Activated naive CD4-positive, alpha-beta T cell treated with anti-CD3 and anti-CD28 coated beads, Interleukin-2, amount 10 ng/mL, durations not matched to agents 7 days and 5 days (primary cell): ENCODE results near the gene UPK3B.
A peak's percentile ranks its signal among the peaks of the same experiment; 100 is the strongest.
"Not testable (repeated sequence)": the region's sequence is repeated elsewhere in the genome, so short reads cannot be mapped to it uniquely, and the experiment has no call there.

Source experiments
- CTCF ChIA-PET: fragments of 350-600 bp; sonication (Branson Sonifier 250); formaldehyde crosslinking; loops from one replicate; lab custom pipeline; 2021; ENCODE audit warnings: antibody characterized with exemption; lab: Charles Lee
- DNase-seq: peaks from one replicate; pipeline ENCODE4 v3.0.0-alpha.2; 2020
- H3K27ac Mint-ChIP-seq: one replicate; pipeline ENCODE4 v1.8.0; 2021; ENCODE audit warnings: mild to moderate bottlenecking, moderate library complexity, mixed read lengths
- H3K27me3 Mint-ChIP-seq: one replicate; pipeline ENCODE4 v1.8.0; 2021; ENCODE audit warnings: mild to moderate bottlenecking, mixed read lengths
- H3K36me3 Mint-ChIP-seq: one replicate; pipeline ENCODE4 v1.8.0; 2021; ENCODE audit warnings: mixed read lengths
- H3K4me1 Mint-ChIP-seq: one replicate; pipeline ENCODE4 v1.8.0; 2021; ENCODE audit warnings: mixed read lengths
- H3K4me3 Mint-ChIP-seq: one replicate; pipeline ENCODE4 v1.8.0; 2021; ENCODE audit warnings: mild to moderate bottlenecking, moderate library complexity, mixed read lengths
- H3K9me3 Mint-ChIP-seq: one replicate; pipeline ENCODE4 v1.8.0; 2021; ENCODE audit warnings: mixed read lengths

The UPK3B gene

DNA sequence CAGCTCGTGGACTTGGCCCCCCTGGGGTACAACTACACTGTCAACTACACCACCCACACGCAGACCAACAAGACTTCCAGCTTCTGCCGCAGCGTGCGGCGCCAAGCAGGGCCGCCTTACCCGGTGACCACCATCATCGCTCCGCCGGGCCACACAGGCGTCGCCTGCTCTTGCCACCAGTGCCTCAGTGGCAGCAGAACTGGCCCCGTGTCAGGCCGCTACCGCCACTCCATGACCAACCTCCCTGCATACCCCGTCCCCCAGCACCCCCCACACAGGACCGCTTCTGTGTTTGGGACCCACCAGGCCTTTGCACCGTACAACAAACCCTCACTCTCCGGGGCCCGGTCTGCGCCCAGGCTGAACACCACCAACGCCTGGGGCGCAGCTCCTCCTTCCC is 27.7 kb upstream of the UPK3B start:
- H3K9me3 Mint-ChIP-seq, H3K27ac Mint-ChIP-seq, CTCF ChIA-PET, H3K4me1 Mint-ChIP-seq, DNase-seq, H3K36me3 Mint-ChIP-seq, H3K4me3 Mint-ChIP-seq, H3K27me3 Mint-ChIP-seq: not testable (repeated sequence)

DNA sequence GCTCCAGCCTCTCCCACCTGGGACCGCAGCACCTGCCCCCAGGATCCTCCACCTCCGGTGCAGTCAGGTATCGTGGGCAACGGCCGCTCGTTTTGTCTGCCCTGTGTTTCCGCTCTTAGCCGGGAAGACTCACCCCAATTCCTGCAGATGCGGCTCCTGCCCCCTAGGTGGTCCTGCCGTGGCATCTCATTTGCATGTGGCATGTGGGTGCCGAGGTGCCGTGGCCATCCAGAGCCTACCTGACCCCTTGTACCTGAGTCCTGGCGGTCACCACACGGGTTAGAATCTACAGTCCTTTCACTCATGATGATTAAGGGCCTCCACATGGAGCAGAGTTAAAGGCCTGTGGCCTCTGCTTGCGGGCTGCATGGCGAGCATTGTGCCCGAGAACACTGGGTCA is 27.3 kb upstream of the UPK3B start:
- H3K27me3 Mint-ChIP-seq, H3K9me3 Mint-ChIP-seq, DNase-seq, H3K4me3 Mint-ChIP-seq, H3K4me1 Mint-ChIP-seq, H3K36me3 Mint-ChIP-seq, CTCF ChIA-PET, H3K27ac Mint-ChIP-seq: not testable (repeated sequence)

DNA sequence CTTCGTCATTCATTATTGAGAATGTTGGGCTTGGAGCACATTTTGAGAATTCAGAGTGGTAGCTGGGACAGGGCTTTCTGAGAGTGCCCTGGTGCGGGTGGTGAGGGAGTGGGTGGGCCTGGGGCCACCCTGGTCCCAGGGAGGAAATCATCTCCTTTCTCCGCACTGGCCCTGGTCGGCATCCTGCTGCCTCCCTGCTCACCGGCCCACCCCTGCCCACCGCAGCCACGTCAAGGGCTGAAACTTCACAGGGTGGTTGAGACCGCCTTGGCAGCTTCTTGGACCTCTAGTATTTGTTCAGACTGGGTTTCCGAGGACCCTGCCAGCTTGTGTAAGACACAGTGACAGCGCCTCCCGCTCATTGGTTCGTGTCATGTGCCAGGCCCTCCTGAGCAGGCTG is 25.9 kb upstream of the UPK3B start:
- H3K27ac Mint-ChIP-seq, H3K4me1 Mint-ChIP-seq, CTCF ChIA-PET, H3K4me3 Mint-ChIP-seq, H3K9me3 Mint-ChIP-seq, H3K36me3 Mint-ChIP-seq, DNase-seq, H3K27me3 Mint-ChIP-seq: not testable (repeated sequence)

DNA sequence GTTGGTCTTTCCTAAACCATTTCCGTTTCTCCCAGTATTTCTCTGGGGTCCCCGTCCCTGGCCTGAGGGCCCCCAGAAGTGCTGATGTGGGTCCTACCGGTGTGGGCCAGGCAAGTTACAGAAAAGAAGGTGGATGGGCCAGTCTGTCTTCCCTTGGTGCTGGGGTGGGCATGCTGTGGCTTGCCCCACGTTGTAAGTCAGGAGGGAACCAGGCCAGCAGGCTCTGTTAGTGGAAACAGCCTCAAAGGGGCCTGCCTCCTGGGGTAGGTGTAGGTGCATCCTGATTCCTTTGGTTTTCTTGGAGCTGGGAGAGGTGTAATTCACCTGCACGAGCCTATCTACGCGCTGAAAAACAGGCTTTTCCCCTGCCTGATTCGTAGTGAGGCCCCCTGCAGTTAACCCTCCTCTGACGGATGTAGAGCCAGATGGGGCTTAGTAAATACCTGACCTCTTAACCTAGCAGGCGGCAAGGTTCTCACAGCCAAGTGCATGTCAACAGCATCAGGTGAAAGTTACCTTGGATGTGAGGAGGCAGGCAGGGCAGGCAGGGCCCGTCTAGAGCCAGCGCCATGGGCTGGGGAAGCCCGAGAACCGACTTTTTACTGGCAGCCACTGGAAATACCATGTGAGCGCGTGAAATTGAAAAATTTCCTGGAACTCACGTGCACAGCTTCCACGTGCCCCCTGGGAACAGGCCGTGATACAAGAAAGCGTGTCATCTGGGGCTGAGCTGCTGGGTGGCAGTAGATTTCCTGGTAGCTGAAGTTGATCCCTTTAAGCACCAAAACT is 24.3 kb upstream of the UPK3B start:
- H3K27me3 Mint-ChIP-seq, H3K4me1 Mint-ChIP-seq, CTCF ChIA-PET, H3K9me3 Mint-ChIP-seq, H3K27ac Mint-ChIP-seq, H3K36me3 Mint-ChIP-seq, DNase-seq, H3K4me3 Mint-ChIP-seq: not testable (repeated sequence)

DNA sequence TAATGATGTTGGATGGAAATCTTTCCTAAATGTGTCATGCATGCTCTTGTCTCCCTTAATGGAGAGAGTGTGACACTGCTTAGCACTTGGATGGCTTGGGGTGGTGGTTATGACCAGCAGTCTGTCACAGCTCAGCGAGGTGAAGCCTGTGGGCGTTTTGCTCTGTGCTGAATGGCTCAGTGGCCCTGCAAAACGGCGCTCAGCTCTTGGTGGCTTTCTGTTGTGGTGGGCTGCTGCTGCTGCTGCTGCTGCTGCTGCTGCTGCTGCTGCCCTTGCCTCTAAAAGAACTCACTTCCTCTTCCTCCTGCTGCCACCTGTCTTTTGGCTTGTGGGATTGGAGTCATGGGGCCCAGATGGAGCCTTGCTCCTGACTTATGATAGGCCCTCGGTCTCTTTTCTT is 23.7 kb upstream of the UPK3B start:
- peak; percentile 66 for DNase-seq
- H3K9me3 Mint-ChIP-seq, H3K4me1 Mint-ChIP-seq, CTCF ChIA-PET, H3K27me3 Mint-ChIP-seq, H3K36me3 Mint-ChIP-seq: not testable (repeated sequence)
- Mint-ChIP-seq H3K4me3 (peak overlapping the region; percentile 38), H3K27ac (peak overlapping the region; percentile 91)

DNA sequence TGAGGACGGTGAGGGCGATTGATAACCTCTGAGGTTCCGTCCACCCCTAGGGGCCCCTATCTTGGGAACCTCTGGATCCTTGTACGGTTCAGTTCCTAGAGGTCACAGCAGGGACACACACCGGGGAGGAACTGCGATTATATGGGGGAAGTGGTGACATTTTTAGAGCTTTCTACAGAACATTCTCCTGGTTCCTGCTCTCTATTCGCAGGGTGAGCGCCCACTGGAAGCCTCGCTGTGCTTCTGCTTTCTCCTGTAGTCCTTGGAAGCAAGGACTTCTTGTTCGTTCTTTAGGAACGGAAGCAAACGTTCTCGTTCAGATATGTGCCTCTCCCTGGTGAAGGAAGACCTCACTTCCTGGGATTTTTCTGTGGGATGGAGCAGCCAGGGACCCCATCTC is 22.4 kb upstream of the UPK3B start:
- H3K36me3 Mint-ChIP-seq, H3K27ac Mint-ChIP-seq, H3K9me3 Mint-ChIP-seq, CTCF ChIA-PET, H3K4me1 Mint-ChIP-seq, H3K27me3 Mint-ChIP-seq, H3K4me3 Mint-ChIP-seq, DNase-seq: not testable (repeated sequence)

DNA sequence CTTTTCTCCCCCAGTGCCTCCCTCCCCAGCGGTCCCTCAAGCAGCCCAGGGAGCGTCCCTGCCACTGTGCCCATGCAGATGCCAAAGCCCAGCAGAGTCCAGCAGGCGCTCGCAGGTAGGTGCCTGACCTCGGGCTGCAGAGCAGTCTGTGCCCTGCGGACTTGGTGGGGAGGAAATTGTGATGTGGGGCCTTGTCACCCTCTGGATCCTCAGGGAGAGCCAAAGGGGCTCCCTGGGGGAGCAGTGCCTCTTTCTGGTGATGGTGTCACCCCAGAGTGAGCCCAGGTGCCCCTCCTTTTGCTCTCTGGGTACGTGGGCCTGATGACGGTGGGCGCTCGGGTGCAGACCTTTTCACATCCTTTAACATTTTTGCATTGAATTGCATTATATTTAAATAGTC is 18.2 kb upstream of the UPK3B start:
- H3K27ac Mint-ChIP-seq, H3K4me3 Mint-ChIP-seq, H3K36me3 Mint-ChIP-seq, DNase-seq, H3K27me3 Mint-ChIP-seq, H3K4me1 Mint-ChIP-seq, CTCF ChIA-PET, H3K9me3 Mint-ChIP-seq: not testable (repeated sequence)

DNA sequence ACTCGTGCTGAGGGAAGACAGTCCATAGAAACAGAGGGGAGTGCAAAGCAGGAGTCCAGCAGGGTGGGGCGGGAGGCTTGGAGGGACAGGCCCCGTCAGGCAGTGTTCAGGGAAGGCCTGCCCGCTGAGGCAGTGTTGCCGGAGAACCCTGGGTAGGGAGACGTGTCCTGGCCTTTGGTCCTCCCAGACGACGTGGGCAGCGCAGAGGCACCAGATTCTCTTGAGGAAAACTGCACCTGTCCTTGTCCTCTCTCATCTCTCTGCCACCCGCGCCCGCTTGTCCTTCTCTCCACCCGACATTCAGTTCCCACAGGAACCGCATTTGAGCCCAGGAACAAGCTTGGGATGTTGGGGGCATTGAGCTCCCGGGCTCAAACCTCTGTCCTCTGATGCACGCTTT is 14.6 kb upstream of the UPK3B start:
- H3K4me3 Mint-ChIP-seq, H3K4me1 Mint-ChIP-seq, H3K36me3 Mint-ChIP-seq, H3K27ac Mint-ChIP-seq, CTCF ChIA-PET, DNase-seq, H3K9me3 Mint-ChIP-seq, H3K27me3 Mint-ChIP-seq: not testable (repeated sequence)

DNA sequence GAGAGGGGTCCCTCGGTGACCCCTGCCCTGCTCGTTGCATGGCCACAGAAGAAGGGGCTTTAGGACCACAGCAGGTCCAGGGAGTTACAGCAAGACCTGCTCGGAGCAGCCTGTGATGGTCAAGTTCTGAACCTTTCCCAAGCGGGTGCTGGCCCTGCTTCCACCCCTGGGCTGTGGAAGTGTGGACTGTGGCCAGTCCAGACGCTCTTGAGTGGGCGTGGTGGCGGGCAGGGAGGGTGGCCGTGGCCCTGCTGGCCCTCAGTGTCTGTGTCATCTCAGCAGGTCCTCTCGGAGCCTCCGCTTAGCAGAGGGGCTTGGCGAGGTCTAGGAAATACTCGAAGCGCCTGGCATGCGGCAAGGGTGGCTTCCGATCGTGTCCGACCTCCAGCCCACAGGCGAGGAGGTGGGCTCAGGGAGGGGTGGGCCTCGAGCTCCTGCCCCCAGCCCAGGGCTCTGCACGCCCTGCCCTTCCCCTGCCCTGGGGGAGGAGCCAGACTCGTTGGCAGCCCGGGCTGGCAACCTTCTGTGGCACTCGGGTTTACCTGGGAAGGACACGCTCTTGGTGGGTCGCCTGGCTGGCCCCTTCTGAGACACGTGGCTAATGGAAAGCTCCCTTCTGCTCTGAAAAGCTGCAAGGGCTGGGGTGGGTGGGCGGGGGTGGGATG is 12.3 kb upstream of the UPK3B start:
- DNase-seq, H3K9me3 Mint-ChIP-seq, CTCF ChIA-PET, H3K36me3 Mint-ChIP-seq, H3K27me3 Mint-ChIP-seq, H3K4me1 Mint-ChIP-seq, H3K4me3 Mint-ChIP-seq, H3K27ac Mint-ChIP-seq: not testable (repeated sequence)

DNA sequence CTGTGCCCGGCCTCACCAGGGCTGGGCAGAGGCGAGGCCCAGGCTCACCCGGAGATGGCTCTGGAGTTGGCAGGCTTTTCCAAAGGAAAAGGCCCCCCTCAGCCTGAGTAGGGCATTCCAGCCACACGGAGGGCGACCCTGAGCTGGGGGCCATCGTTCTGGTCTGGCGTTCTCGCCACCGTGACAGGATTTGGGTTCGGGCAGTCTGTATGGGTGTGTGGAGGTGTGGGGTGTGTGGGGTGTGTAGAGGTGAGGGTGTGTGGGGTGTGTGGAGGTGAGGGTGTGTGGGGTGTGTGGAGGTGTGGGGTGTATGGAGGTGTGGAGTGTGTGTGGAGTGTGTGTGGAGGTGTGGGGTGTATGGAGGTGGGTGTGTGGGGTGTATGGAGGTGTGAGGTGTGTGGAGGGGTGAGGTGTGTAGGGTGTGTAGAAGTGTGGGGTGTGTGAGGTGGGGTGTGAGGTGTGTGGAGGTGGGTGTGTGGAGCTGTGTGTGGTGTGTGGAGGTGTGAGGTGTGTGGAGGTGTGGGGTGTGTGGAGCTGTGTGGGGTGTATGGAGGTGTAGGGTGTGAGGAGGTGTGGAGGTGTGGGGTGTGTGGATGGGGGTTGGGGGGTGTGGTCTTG is 11.7 kb upstream of the UPK3B start:
- H3K4me3 Mint-ChIP-seq, H3K9me3 Mint-ChIP-seq, DNase-seq, H3K4me1 Mint-ChIP-seq, H3K36me3 Mint-ChIP-seq, H3K27ac Mint-ChIP-seq, CTCF ChIA-PET, H3K27me3 Mint-ChIP-seq: not testable (repeated sequence)

DNA sequence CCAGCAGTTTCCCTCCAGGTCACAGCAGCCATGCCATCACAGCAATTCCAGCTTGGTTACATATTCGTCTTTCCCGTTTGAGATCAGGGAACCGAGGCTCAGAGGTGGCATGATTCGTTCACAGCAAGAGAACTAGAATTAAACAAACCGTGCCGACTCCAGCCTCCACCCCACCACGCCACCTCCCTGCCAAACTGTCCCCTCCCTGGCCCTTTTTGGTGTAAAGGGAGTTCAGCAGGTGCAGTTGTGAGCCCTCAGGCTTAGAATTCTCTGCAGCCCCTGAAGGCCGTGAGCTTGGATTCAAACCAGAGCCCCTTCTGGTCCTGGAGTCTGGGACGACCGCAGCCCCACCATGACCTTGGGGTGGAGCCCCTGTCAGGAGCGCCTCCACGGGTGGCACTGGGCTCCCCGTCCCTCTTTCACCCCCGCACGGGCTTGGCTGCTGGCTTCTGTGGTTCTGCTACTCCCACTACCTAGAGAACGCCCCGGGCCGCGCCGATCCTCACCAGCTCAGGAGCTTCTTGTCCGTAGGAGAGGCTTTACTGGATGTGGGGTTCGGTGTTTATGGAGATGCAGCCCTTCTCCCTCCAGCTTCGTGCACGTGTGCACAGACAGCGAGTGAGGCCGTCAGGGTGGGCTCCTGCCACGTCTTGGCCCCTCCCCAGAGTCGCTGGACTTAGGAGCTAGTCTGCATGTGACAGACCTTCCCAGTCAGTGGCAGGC is 11.0 kb upstream of the UPK3B start:
- peak overlapping the region; percentile 24 for H3K27ac Mint-ChIP-seq
- H3K4me3 Mint-ChIP-seq, CTCF ChIA-PET, DNase-seq, H3K27me3 Mint-ChIP-seq, H3K36me3 Mint-ChIP-seq, H3K4me1 Mint-ChIP-seq, H3K9me3 Mint-ChIP-seq: not testable (repeated sequence)

DNA sequence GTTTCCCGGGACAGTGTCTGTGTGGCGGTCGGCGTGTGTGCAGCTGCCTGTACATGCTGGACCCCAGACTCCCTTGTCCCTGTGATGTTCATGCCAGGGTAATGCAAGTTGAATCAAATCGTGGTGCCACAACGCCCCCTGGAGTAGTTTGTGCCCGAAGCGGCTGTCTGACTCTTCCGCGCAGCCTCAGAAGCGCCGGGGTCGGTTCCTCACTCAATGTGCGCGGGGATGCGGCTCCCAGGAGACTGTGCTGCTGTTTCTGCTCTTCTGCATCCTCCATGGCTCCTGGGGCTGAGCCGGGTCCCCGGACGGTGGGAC is 10.5 kb upstream of the UPK3B start:
- CTCF ChIA-PET, H3K36me3 Mint-ChIP-seq, DNase-seq, H3K4me1 Mint-ChIP-seq, H3K9me3 Mint-ChIP-seq, H3K4me3 Mint-ChIP-seq, H3K27me3 Mint-ChIP-seq: not testable (repeated sequence)
- peak overlapping the region; percentile 24 for H3K27ac Mint-ChIP-seq

DNA sequence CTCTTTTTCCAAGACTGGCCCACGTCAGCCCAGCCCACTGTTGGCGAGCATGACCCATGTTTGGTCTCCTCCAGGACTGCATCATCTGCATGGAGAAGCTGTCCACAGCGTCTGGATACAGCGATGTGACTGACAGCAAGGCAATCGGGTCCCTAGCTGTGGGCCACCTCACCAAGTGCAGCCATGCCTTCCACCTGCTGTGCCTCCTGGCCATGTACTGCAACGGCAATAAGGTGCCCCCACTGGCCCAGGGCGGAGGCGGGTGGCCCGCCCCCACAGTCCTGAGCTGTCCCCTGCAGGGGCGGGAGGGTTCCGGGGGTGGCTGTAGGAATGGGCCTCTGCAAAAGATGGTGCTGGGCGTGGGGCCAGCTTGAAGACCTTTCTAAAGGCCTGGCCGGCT is 8.1 kb upstream of the UPK3B start:
- H3K27ac Mint-ChIP-seq, CTCF ChIA-PET, H3K4me1 Mint-ChIP-seq, H3K4me3 Mint-ChIP-seq, DNase-seq, H3K9me3 Mint-ChIP-seq, H3K36me3 Mint-ChIP-seq, H3K27me3 Mint-ChIP-seq: not testable (repeated sequence)

DNA sequence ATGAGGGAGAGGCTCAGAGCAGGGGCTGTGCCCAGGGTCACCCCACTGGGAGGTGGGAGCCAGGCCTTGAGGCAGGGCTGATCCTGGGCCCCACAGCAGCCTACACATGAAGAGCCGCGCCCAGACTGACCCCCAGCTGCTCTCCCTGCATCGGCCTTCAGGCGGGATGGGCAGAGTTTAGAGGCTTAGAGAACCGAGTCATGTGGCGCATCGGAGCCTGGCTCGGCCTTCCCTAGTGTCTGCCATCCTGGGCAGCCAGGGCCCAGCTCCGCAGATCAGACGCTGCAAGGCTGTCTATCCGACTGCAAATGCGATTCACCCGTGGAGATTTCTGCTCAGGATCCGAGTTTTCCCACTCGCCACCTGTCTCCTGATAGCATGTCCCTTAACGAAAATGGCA is 7.5 kb upstream of the UPK3B start:
- H3K27ac Mint-ChIP-seq, H3K27me3 Mint-ChIP-seq, H3K4me1 Mint-ChIP-seq, CTCF ChIA-PET, H3K9me3 Mint-ChIP-seq, H3K36me3 Mint-ChIP-seq, DNase-seq, H3K4me3 Mint-ChIP-seq: not testable (repeated sequence)

DNA sequence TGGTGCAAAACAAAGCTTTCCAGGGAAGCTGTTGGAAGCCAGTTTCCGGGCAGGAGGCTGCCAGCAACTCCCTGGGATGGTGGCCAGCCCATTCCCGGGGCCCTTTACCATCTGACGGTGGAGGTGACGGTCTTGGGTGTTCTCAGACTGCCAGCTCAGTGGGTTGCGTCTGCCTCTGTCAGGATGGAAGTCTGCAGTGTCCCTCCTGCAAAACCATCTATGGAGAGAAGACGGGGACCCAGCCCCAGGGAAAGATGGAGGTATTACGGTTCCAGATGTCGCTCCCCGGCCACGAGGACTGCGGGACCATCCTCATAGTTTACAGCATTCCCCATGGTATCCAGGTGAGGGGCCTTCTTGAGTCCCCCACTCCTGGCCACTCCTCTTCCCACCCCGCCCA is 7.1 kb upstream of the UPK3B start:
- H3K9me3 Mint-ChIP-seq, H3K27ac Mint-ChIP-seq, H3K4me3 Mint-ChIP-seq, H3K4me1 Mint-ChIP-seq, DNase-seq, CTCF ChIA-PET, H3K36me3 Mint-ChIP-seq, H3K27me3 Mint-ChIP-seq: not testable (repeated sequence)
